SKM-1 treated with dmso at 0.1 percent for 144 hours (cell line): Measurements from ENCODE around the gene RNF152.
"Not testable (repeated sequence)": the region's sequence is repeated elsewhere in the genome, so short reads cannot be mapped to it uniquely, and the experiment has no call there.

Experiments used
- DNase-seq: peaks from one replicate; lab custom pipeline; 2025; ENCODE audit not compliant: unreplicated experiment; lab: John Stamatoyannopoulos, UW

RNF152 gene

DNA sequence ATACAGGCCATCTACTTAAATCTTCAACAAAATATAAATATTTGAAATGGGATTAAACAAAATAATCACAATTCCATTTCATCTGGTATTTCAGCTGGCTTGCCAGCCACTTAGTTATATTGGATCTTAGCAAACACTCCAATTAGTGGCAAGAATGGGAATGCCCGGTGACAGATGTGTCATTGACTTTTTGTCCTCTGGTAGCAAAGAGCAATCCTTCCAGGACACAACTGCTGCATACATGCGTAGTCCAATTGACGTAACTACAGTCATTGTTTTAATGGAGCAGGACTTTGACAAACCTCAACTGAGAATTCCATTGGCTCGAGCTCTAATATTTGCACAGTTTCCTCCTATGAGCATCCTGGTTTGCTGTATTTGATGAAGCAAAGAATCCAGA is 69.9 kb downstream of the RNF152 start:
- DNase-seq, result no peak

DNA sequence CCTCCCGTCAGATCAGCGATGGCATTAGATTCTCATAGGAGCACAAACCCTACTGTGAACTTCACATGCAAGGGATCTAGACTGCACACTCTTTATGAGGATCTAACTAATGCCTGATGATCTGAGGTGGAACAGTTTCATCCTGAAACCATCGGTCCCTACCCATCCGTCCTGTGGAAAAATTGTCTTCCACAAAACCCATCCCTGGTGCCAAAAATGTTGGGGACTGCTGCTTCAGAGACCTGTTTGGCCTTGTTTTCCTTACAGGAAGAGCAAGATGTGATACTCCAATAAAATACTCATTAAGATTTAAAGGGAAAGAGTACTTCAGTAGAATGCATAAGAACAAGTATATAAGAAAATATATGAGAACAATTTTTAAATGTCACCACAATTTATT is 71.1 kb downstream of the RNF152 start:
- DNase-seq, result no peak

DNA sequence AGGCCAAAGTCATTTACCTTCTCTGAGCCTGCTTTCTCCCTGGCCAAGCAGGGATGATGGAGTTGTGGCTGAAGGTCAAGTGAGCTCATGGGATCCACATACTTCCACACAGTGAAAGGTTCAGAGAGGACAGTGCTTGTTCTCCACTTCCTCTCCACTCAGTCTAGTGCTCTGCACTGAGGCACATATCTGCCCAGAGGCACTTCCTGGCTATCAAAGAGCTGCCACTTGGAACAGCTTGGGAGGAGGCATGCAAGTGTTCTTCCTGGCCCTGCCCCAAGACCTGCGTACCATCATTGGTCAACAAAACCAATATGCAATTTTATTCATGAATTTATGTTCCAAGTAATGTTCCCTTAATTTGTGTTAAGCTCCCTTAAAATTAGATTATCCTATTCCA is 71.9 kb downstream of the RNF152 start:
- no peak for DNase-seq

DNA sequence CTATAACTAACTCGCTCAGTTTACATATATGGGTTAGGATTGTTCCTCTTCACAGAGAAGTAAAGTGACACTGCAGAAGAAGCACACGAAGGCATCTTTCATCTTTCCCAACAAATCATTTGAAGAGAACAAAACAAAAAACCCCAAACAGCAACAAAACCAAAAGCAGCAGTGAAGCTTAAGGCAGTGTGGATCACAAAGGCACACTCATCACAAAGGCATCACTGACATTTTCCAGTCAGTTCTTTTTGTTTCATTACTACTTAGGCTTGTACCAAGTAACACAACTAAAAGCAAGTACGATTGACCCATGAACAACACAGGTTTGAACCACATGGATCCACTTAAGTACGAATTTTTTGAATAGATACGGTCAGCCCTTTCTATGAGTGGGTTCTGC is 75.7 kb downstream of the RNF152 start:
- DNase-seq, result no peak

DNA sequence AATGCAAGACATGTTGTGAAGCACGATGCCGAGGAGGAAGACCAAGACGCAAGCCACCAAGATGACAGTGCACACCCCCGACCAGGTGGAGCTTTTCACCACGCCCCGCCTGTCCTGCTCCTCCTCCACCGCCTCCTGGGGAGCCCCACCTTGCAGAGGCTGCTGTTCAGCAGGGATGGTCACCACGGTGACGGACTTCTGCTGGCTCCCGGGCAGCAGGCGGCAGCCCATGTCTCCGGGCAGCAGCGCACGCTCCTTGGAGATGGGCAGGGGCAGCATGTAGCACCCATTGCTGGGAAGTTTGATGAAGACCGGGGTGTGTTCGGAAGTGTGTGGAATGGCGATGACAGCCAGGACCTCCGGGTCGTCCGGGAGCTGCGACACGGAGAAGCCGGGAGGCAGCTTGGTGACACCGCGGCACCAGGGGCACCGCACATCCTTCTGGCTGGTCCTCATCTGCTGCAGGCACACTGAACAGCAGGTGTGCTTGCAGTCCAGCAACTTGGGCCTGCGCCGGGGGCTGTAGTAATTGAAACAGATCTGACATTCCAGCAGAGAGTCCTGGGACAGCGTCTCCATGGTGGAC is 76.8 kb downstream of the RNF152 start:
- no peak for DNase-seq

DNA sequence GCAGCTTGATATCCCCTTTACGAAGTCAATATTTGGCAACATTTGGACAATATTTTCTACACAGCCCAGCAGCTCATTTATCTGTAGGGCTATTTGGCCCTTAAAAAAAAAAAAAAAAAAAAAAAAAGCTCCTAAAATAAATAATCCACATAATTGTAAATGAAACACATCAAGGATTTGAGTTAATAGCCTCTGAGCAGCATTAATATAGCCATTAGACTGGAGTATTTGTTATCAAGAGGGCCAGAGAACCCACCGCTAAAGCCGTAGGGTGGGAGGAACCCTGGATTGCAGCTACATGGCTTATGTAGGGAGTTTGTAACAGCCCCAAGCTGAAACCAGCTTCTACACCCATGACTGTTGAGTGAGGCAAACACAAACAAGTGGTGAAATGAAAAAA is 84.5 kb downstream of the RNF152 start:
- DNase-seq, result no peak

DNA sequence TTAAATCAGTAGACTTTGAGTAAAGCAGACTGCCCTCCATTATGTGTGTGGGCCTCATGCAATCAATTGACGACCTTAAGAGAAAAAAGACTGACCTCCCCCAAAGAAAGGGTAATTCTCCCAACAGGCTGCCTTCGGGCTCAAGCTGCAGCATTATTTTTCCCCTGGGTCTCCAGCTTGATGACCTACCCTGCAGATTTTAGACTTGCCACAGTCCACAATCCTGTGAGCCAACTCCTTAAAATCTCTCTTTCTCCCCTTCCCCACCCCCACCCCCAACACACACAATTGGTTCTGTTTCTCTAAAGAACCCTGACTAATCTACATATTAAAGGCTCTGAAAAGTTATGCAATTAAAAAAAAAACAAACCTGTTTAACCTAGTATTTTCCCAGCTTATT is 89.4 kb downstream of the RNF152 start:
- DNase-seq, result no peak

DNA sequence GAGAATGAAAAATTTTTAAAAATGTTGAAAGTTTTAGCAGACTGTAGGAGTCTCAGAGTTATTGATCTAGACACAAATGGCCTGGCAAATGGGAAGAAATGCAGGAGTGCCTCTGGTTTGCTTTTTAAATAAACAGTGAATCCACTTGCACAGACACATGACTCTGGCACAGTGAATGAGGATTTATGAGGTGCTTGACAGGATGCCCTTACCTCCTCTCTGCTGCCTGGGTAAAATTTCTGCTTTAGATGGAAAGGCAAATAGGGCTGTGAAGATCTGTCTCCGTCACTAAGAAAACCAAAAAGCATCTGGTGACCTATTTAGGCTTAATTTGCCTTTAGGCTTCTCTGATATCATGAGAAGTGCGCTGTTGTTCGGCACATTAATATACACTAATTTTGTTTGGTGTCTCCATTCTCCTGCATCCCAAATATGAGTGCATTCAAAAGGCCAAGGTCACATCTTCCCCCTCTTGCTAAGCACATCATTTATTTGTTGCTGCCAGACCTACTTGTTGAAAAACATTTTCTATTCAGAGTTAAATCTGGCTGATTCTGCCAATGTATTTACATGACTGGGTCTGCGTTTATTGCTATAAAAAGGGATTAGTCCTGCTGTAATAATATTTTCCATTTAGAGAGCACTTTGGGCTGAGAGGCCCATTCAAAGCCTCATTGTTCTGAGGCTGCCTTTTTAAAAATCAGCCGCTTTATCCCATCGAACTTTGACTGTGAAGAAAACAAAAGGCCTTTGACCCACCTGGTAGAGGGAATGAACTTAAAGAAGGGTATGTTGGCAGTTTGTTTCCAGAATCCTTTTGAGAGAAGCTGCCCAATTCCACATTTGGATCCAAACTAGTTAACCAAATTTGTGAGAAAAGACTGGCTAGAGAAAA is 94.9 kb downstream of the RNF152 start:
- no peak for DNase-seq

DNA sequence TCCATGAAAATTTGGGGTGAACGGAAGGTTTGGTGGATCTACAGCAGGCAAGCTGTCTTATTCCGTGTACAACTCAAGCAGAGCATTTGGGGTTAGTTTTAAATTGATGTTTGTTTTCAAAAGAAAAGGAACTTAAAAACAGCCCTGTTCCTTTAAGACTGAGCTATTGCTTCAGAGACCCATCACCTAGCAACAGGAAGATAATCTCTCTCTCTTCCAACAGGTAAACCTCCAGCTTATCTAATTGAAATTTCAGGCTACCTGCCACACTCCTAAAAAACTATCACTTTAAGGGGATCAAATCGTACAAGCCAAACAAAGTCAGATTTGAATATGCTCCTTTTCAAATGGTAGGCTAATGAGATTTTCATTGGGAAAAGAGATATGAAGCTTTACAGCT is 101.8 kb downstream of the RNF152 start:
- no peak for DNase-seq

DNA sequence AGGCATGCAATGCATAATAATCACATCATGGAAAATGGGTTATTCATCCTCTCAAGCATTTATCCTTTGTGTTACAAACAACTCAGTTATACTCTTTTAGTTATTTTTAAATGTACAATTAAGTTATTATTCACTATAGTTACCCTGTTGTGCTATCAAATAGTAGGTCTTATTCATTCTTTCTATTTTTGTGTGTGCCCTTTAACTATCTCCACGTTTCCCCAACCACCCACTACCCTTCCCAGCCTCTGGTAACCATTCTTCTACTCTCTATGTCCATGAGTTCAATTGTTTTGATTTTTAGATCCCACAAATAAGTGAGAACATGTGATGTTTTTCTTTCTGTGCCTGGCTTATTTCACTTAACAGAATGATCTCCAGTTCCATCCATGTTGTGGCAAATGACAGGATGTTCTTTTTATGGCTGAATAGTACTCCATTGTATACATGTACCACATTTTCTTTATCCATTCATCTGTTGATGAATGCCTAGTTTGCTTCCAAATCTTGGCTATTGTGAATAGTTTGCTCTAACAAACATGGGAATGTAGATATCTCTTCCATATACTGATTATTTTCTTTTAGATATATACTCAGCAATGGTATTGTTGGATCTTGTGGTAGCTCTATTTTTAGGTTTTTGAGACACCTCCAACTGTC is 105.7 kb downstream of the RNF152 start:
- DNase-seq, result not testable (repeated sequence)

DNA sequence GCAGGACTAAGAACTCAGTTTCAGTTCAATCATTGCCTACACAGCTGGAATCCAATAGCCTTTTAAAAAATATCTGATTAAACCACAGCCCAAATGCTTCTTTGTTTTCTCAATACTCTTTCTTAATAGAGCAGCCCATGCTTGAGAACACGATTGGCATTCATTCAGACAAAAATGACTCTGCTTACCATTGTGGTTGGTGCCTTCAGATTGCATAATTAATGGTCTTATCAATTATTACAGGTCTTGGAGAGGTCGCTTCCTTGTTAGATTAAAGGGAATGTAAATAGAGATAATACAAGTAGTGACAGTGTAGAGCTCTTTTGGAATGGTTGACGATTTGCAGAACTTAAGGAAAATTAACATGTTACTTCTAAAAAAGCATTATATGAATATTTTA is 107.2 kb downstream of the RNF152 start:
- no peak for DNase-seq

DNA sequence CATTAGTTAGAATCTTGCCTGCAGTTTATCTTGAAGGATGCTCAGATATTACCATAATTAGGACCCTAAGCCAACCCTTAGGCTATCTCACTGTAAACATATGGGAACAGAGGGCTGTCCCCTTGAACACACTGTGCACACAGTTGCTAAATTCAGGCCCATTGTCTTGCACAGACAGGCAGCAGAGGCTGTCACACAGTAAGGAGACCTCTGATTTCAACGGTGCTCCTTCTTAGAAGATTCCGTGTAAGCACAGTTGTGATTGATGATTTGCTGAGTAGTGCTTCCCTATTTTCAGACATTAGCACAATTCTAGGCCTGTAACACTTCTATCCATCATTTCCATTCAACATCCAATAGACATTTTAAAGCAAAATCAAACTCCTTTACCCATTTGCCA is 108.0 kb downstream of the RNF152 start:
- DNase-seq, result no peak

DNA sequence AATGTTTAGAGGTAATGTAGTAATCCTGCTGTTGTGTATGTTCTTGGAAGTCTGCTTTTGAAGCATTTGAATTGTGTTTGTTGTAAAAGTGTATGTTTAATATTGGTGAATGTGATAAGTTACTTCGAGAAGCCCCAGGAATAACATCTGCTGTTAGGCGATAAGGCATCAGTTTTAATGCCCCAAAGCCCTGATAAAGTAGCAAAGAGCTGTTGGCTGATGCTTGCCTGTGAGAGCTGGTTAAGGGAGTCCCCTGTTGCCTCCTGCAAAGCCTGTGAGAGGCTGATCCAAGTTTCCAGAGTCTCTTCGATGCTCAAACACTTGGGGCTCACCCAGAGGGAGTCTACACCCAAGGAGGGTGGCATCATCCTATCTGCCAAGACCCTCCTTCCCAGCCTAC is 110.3 kb downstream of the RNF152 start:
- no peak for DNase-seq

DNA sequence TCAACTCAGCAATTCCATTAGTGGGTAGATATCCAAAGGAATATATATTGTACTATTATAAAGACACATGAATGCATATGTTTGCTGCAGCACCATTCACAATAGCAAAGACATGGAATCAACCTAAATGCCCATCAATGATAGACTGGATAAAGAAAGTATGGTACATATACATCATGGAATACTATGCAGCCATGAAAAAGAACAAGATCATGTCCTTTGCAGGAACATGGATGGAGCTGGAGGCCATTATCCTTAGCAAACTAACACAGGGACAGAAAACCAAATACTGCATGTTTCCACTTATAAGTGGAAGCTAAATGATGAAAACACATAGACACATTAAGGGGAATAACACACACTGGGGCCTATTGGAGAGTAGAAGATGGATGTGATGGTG is 116.6 kb downstream of the RNF152 start:
- DNase-seq, result not testable (repeated sequence)

DNA sequence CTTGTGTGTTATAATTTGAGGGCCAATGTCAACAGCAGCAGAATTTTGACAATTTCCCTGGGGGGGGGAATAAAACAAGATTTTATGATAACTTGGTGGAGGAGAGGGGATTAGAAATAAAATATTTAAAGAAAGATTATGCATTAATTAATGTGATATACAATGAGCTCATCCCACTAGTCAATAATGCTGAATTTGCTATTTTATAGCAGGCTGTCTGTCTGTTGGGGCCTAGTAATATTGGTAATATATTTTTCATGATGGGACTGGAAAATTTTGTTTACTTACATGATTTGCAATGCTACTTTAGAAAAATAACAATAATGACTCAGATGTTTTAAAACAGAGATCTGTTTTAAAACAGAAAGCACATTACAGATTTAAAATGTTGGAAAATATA is 118.0 kb downstream of the RNF152 start:
- no peak for DNase-seq

DNA sequence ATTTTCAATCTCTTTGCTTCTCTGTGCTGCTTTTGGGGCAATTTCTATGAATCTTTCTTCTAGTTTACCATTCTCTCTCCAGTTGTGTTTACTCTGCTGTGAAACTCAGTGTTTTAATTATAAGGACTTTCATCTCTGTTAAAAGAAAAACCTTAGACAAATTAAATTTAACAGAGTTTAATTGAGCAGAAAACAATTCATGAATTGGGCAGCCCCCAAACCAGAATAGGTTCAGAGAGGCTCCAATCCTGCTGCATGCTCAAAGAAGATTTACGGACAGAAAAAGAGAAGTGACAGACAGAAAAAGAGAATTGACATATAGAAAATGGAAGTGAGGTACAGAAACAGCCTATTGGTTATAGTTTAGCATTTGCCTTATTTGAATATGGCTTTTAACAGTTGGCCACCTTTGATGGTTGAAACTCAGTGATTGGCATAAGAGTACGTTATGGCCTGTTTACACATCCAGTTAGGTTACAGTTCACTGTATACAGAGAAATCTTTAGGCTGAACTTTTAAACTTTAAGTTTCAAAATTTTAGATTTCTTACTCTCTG is 120.4 kb downstream of the RNF152 start:
- DNase-seq, result no peak

DNA sequence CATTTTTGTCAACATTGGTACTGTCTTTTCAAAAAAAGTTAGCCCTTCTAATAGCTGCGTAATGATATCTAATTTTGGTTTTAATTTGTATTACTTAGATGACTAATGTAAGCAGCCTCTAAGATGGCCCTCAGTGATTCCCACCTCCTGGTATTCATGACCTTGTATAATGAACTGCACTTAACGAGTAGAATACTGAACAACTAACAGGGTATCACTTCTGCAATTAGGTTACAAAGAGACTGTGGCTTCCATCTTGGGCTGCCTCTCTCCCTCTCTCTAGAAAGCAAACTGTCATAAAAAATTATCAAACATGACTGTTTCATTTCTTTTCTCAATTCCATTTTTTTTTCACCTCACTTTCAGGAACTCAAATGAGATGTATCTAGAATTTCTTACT is 120.9 kb downstream of the RNF152 start:
- DNase-seq, result no peak

DNA sequence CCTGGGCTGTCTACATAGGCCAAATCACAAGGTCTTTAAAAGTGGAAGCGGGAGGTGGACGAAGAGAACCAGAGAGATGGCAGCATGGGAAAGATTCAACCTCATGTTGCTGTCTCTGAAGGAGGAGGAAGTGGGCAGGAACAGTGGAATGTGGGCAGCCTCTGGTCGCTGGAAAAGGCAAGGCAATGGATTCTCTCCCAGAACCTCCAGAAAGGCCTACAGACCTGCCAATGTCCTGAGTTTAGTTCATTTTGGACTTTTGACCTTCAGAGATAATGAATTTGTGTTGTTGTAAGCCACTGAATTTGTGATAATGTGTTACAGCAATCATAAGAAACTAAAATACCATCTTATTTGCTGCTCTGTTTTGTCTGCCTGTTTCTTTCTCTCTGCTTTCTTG is 122.5 kb downstream of the RNF152 start:
- DNase-seq, result no peak

DNA sequence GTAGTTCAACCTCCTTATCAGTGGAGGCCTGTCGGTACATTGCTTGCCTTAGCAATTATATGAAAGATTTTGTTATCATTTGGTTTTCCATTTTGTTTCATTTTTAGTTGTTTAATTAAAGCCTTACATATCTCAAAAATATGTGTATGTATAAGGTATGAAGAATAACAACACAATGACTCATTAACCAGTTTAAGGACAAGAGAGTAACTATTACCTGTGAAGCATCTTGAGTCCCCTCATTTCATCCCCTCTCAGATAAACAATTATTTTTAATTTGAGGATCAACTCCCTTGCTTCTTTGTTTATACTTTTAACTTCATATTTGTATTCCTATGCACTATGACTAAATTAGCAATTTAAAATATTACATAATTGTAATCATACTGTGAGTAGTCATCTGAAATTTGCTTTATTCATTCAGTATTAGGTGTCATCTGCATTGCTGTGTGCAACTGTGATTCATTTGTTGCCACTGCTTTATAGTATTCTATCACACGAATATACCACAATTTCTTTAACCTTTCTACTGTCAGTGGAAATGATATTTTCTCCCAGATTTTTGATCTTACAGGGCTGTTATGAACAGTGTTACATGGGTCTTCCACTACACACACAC is 126.4 kb downstream of the RNF152 start:
- no peak for DNase-seq

DNA sequence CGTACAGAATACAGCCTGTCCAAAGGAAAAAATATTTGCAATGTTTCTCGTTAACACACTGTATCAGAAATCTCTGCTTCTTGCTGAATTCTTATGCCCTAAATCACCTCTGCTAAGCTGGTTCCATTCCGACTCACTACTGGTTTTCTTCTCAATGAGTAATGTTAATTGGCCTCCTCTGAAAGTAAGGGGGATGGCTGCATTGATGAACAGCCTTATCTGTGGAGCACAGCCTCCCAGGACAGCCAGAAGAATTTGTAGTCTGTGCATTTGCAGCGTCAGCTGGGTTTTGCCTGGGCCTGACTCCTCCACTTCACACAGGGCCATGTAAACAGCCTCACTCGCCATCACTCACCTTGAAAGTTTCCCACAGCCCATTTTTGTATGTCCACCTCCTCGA is 127.7 kb downstream of the RNF152 start:
- DNase-seq, result no peak

DNA sequence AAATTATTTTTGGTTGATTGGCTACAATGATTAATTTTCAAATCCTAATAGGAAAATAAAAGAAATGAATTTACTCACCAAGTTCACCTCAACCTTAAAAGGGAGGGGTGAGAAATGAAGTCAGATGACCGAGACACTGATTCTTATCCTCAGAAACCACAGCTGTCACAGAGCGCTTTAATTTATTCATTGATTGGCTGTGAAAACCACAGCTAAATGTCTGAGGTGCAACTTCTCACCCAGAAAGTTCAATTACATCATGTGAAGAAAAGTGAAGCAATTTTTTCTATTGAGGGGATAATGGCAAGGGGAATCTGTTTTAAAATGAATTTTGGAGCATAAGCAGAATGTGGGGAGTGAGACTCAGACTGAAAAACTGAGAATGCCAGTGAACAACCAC is 128.4 kb downstream of the RNF152 start:
- DNase-seq, result no peak

DNA sequence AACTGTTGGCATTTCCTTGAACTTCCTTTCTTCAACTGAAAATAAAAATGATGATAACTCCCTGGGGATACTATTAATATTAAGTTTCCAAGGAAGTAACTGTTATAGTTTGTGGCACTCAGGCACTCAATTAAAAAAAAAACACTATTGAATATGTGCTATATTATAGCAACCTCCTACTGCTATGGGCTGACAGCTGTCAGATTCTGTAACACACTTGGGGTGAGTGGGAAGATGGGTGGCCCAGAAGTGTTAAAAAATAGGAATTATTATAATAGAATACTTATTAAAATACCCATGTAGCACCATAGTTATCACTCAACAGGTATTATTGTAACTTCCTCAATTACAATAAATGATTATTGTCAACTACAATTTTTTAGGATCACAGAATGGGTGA is 130.9 kb downstream of the RNF152 start:
- DNase-seq, result no peak
